H1 (cell line): ENCODE data around the gene ALDH7A1. TPM values are rescaled to one million over a fixed set of nuclear protein-coding genes. Genes with fewer than 3 reads are reported as not detected.

ENCODE experiments used
- RFX5 ChIP-seq: IDR thresholded peaks from 2 replicates; pipeline ENCODE4 v1.6.1; 2011; ENCODE audit warnings: low read depth, low read length, improper control_type of control experiment, borderline replicate concordance
- SIX5 ChIP-seq: IDR thresholded peaks from 2 replicates; pipeline ENCODE4 v1.6.1; 2011; ENCODE audit warnings: mild to moderate bottlenecking, low read depth, low read length
- SRF ChIP-seq: IDR thresholded peaks from 2 replicates; pipeline ENCODE4 v1.6.1; 2011; ENCODE audit warnings: mild to moderate bottlenecking, low read depth, low read length, moderate library complexity
- YY1 ChIP-seq: IDR thresholded peaks from 2 replicates; pipeline ENCODE4 v1.6.1; 2011; ENCODE audit warnings: low read depth, mild to moderate bottlenecking, low read length
- polyA plus RNA-seq, 7 experiments: library from polyadenylated mRNA; depleted of rRNA in 3 of 7; stranded (reverse) in 5 of 7; unstranded in 2 of 7; fragments of >200 nt in 5 of 7; fragments of 200-250 nt in 2 of 7; gene quantifications; 1 replicate in 5 of 7; 2 replicates in 1 of 7; 4 replicates in 1 of 7; pipeline versions ENCODE4 v1.2.1 to v1.2.3, GENCODE V29; 2011 to 2013; ENCODE audit warnings: missing spikeins in 2 of 7, mixed read lengths in 2 of 7
- total RNA-seq: library from RNA; stranded (reverse); fragmentation: NEBNext Ultra II Directional; extraction: Animal tissue kit (Norgen Biotek cat#: 25700); gene quantifications from 2 replicates; pipeline ENCODE4 v1.2.1, GENCODE V29; 2021

The ALDH7A1 gene
- total and polyA plus RNA-seq, 2 of the 8 experiments (the other 6 are each of a cell fraction or from before 2014, with no cell fraction given), result 99.6 to 225 TPM

DNA sequence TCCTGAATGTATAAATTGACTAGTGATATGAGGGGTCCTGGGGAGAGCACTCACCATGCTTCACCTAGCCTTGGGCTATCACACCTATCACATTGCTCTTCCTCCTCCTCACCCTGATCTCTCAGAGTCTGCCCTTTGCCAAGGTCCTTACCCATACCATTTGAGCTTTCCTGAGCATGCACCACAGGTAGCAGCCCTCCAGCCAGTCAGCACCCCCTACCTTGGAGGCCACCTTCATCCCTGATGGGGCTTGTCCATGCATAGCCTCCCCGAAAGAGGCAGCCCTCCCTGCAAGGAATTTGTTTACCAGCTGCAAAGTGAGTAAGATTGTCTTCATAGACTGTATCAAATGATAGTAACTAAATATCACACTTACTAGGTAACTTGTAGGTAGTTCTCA lies 83.1 kb downstream of the ALDH7A1 start (continued):
- no peak for TF ChIP-seq RFX5
- TF ChIP-seq SRF, result no peak
- TF ChIP-seq YY1, result no peak
- TF ChIP-seq SIX5, result no peak
